ENCODE results near the gene SOX13.

DNA sequence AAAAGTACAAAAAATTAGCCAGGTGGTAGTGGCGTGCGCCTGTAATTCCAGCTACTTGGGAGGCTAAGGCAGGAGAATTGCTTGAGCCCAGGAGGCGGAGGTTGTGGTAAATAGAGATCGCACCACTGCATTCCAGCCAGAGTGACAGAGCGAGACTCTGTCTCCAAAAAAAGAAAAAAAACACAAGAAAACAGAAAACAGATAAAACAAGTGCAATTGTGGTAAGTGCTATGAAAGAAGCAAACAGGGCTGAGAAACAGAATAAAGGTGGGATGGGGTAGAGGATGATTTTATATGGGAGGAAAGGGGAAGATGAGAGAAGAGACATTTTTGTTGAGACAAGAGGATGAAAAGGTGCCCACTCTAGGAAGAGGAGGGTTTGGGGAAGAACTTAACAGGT is 5.0 kb upstream of the SOX13 start:
- TF ChIP-seq ZNF274 (IDR thresholded peaks at IDR 0.05; ENCODE audit: low read depth, low read length) (no peak), SUZ12 (IDR thresholded peaks at IDR 0.05; ENCODE audit: extremely low read depth, insufficient read depth, insufficient read length) (no peak), YY1 (IDR thresholded peaks at IDR 0.05; ENCODE audit: insufficient read depth, insufficient read length) (no peak)
